Myocyte (in vitro differentiated cells): ENCODE data around the gene FGF14. TPM values are rescaled to one million over a fixed set of nuclear protein-coding genes. Genes with fewer than 3 reads are reported as not detected.
"Not testable (repeated sequence)": the region's sequence is repeated elsewhere in the genome, so short reads cannot be mapped to it uniquely, and the experiment has no call there.

Experiments used
- DNase-seq: peaks from one replicate; pipeline ENCODE4 v3.0.0-alpha.2; 2012; ENCODE audit warnings: low read depth
- total RNA-seq: library from RNA; depleted of rRNA; stranded (reverse); fragments of >200 nt; gene quantifications from 2 replicates; pipeline ENCODE4 v1.2.3, GENCODE V29; 2014

Gene FGF14
- total RNA-seq, 1 donor from 2014 or later: not detected

GRCh38 chr13:101876951-101877350 lies 524.9 kb downstream of the FGF14 start:
- DNase-seq: no peak

GRCh38 chr13:101875717-101876393 lies 526.0 kb downstream of the FGF14 start:
- peak; percentile 63 for DNase-seq

GRCh38 chr13:101875091-101875490 lies 526.8 kb downstream of the FGF14 start:
- DNase-seq: no peak

- DNase-seq: no peak
Observed at GRCh38 chr13:101869553-101869952, 532.3 kb downstream of the FGF14 start.

GRCh38 chr13:101868585-101869469 lies 533.0 kb downstream of the FGF14 start:
- peak; percentile 2 for DNase-seq

- no peak for DNase-seq
Observed at GRCh38 chr13:101866889-101867581, 534.8 kb downstream of the FGF14 start.

GRCh38 chr13:101858860-101859259 lies 543.0 kb downstream of the FGF14 start:
- DNase-seq: no peak

GRCh38 chr13:101846701-101847100 lies 555.1 kb downstream of the FGF14 start:
- no peak for DNase-seq

- no peak for DNase-seq
Observed at GRCh38 chr13:101846249-101846648, 555.6 kb downstream of the FGF14 start.

GRCh38 chr13:101845245-101846020 lies 556.4 kb downstream of the FGF14 start:
- no peak for DNase-seq

GRCh38 chr13:101841698-101842097 lies 560.1 kb downstream of the FGF14 start:
- no peak for DNase-seq

- no peak for DNase-seq
Observed at GRCh38 chr13:101838323-101838722, 563.5 kb downstream of the FGF14 start.

- not testable (repeated sequence) for DNase-seq
Observed at GRCh38 chr13:101837778-101838177, 564.1 kb downstream of the FGF14 start.

- DNase-seq: no peak
Observed at GRCh38 chr13:101837288-101837687, 564.6 kb downstream of the FGF14 start.

GRCh38 chr13:101835920-101836319 lies 565.9 kb downstream of the FGF14 start:
- no peak for DNase-seq

GRCh38 chr13:101833671-101834070 lies 568.2 kb downstream of the FGF14 start:
- DNase-seq: no peak

- DNase-seq: no peak
Observed at GRCh38 chr13:101830035-101830434, 571.8 kb downstream of the FGF14 start.

- DNase-seq: no peak
Observed at GRCh38 chr13:101829484-101829883, 572.4 kb downstream of the FGF14 start.

- DNase-seq: no peak
Observed at GRCh38 chr13:101828119-101828518, 573.7 kb downstream of the FGF14 start.

- no peak for DNase-seq
Observed at GRCh38 chr13:101817898-101818297, 584.0 kb downstream of the FGF14 start.

- no peak for DNase-seq
Observed at GRCh38 chr13:101811881-101812280, 590.0 kb downstream of the FGF14 start.
